Measurements from ENCODE around the gene DTX2.
"Not testable (repeated sequence)": the region's sequence is repeated elsewhere in the genome, so short reads cannot be mapped to it uniquely, and the experiment has no call there.

Gene DTX2

GRCh38 chr7:76497918-76498582 lies 36.5 kb downstream of the DTX2 start:
- not testable (repeated sequence) for DNase-seq

- not testable (repeated sequence) for DNase-seq
Observed at GRCh38 chr7:76498583-76499200, 37.2 kb downstream of the DTX2 start.

- not testable (repeated sequence) for DNase-seq
Observed at GRCh38 chr7:76499201-76499923, 37.9 kb downstream of the DTX2 start.

GRCh38 chr7:76499924-76500241 lies 38.4 kb downstream of the DTX2 start:
- DNase-seq = not testable (repeated sequence)

GRCh38 chr7:76502224-76502623 lies 40.7 kb downstream of the DTX2 start:
- not testable (repeated sequence) for DNase-seq

- not testable (repeated sequence) for DNase-seq
Observed at GRCh38 chr7:76502836-76503235, 41.3 kb downstream of the DTX2 start.

GRCh38 chr7:76503244-76503643 lies 41.7 kb downstream of the DTX2 start:
- DNase-seq = not testable (repeated sequence)

- not testable (repeated sequence) for DNase-seq
Observed at GRCh38 chr7:76504351-76505167, 43.0 kb downstream of the DTX2 start.

- no peak for DNase-seq
Observed at GRCh38 chr7:76505168-76506080, 43.9 kb downstream of the DTX2 start.

- DNase-seq = no peak
Observed at GRCh38 chr7:76506081-76506440, 44.6 kb downstream of the DTX2 start.

- not testable (repeated sequence) for DNase-seq
Observed at GRCh38 chr7:76506643-76507042, 45.1 kb downstream of the DTX2 start.

GRCh38 chr7:76507723-76508406 lies 46.4 kb downstream of the DTX2 start:
- no peak for DNase-seq

GRCh38 chr7:76509931-76510877 lies 48.7 kb downstream of the DTX2 start, which contains the start of gene UPK3B:
TSS of gene UPK3B (plus strand) at chr7:76510552. CDS start at chr7:76510653, 101 bp downstream.
- no peak for DNase-seq

GRCh38 chr7:76511200-76511910 lies 49.8 kb downstream of the DTX2 start:
- not testable (repeated sequence) for DNase-seq

GRCh38 chr7:76511911-76512885 lies 50.7 kb downstream of the DTX2 start:
- DNase-seq = not testable (repeated sequence)

- no peak for DNase-seq
Observed at GRCh38 chr7:76512941-76513816, 51.7 kb downstream of the DTX2 start.
